HEK293 (cell line): ENCODE results near the gene PRKCZ.

Experiments used
- CTCF ChIA-PET: fragments of 350-600 bp; formaldehyde crosslinking; extraction: SDS; loops from one replicate; lab custom pipeline; 2021; ENCODE audit warnings: antibody characterized with exemption; lab: Yijun Ruan, JAX
- POLR2A ChIA-PET: fragments of 300-600 bp; formaldehyde crosslinking; extraction: SDS; loops from one replicate; lab custom pipeline; 2020; ENCODE audit warnings: antibody characterized with exemption, inconsistent platforms; lab: Yijun Ruan, JAX
- H3K27ac ChIP-seq: fragments of 200-500 bp; sonication (Bioruptor generic); 2 replicates; pipeline ENCODE4 v1.5.1; 2014; ENCODE audit warnings: low read depth, low read length, control low read depth, inconsistent platforms; ENCODE audit errors: extremely low read depth
- H3K36me3 ChIP-seq, 2 experiments: fragments of 200-500 bp in 1 of 2; sonication (Bioruptor generic) in 1 of 2; 1 replicate in 1 of 2; 2 replicates in 1 of 2; pipeline ENCODE4 v1.5.1; 2014 to 2017; ENCODE audit warnings: inconsistent platforms in 2 of 2, low read length in 2 of 2; ENCODE audit not compliant: control insufficient read depth in 2 of 2, insufficient read depth in 1 of 2
- H3K4me1 ChIP-seq: fragments of 200-500 bp; sonication (Bioruptor generic); 2 replicates; pipeline ENCODE4 v1.5.1; 2014; ENCODE audit warnings: mild to moderate bottlenecking, low read length, inconsistent platforms; ENCODE audit not compliant: control insufficient read depth, insufficient read depth
- H3K4me3 ChIP-seq: 2 replicates; pipeline ENCODE4 v1.5.1; 2011; ENCODE audit warnings: low read depth, mild to moderate bottlenecking, control low read depth, low read length, moderate library complexity
- H3K9me3 ChIP-seq: fragments of 200-500 bp; sonication (Bioruptor generic); 2 replicates; pipeline ENCODE4 v1.5.1; 2014; ENCODE audit warnings: low read depth, low read length, inconsistent platforms; ENCODE audit not compliant: control insufficient read depth, insufficient read depth
- PRDM1 ChIP-seq: fragments of 450-650 bp; formaldehyde crosslinking; IDR thresholded peaks from 2 replicates; pipeline ENCODE4; 2016; ENCODE audit warnings: missing biosample characterization, missing genetic modification characterization
- SCRT2 ChIP-seq: fragments of 450-650 bp; formaldehyde crosslinking; IDR thresholded peaks from 2 replicates; pipeline ENCODE4 v1.5.1; 2016; ENCODE audit warnings: missing biosample characterization, missing genetic modification characterization
- TRIM28 ChIP-seq: IDR thresholded peaks from 2 replicates; pipeline ENCODE4 v1.6.1; 2011; ENCODE audit warnings: low read length, control low read depth, borderline replicate concordance
- ZBTB8A ChIP-seq: fragments of 450-650 bp; formaldehyde crosslinking; IDR thresholded peaks from 2 replicates; pipeline ENCODE4 v1.5.1; 2016; ENCODE audit warnings: missing biosample characterization, missing genetic modification characterization
- ZNF324 ChIP-seq: fragments of 450-650 bp; formaldehyde crosslinking; IDR thresholded peaks from 2 replicates; pipeline ENCODE4 v1.5.1; 2016; ENCODE audit warnings: missing biosample characterization, missing genetic modification characterization
- ZNF354C ChIP-seq: fragments of 450-650 bp; formaldehyde crosslinking; IDR thresholded peaks from 2 replicates; pipeline ENCODE4 v1.5.1; 2016; ENCODE audit warnings: missing biosample characterization, missing genetic modification characterization, low read depth, borderline replicate concordance
- ZNF366 ChIP-seq: fragments of 450-650 bp; formaldehyde crosslinking; conservative IDR thresholded peaks from 2 replicates; pipeline ENCODE4 v1.5.1; 2016; ENCODE audit warnings: missing biosample characterization, missing genetic modification characterization
- ZNF37A ChIP-seq: fragments of 450-650 bp; IDR thresholded peaks from 2 replicates; pipeline ENCODE4 v1.5.1; 2018; ENCODE audit warnings: missing biosample characterization, missing genetic modification characterization
- ZNF416 ChIP-seq: fragments of 450-650 bp; formaldehyde crosslinking; IDR thresholded peaks from 2 replicates; pipeline ENCODE4 v1.5.1; 2016; ENCODE audit warnings: missing biosample characterization, missing genetic modification characterization
- ZNF549 ChIP-seq: fragments of 450-650 bp; IDR thresholded peaks from 2 replicates; pipeline ENCODE4 v1.5.1; 2018; ENCODE audit warnings: missing biosample characterization, missing genetic modification characterization, mild to moderate bottlenecking, inconsistent platforms, moderate library complexity
- TF ChIP-seq, protein P1 (sequence below): fragments of 450-650 bp; formaldehyde crosslinking; IDR thresholded peaks from 2 replicates; pipeline ENCODE4 v1.5.1; 2017; ENCODE audit warnings: missing biosample characterization, missing genetic modification characterization
- TF ChIP-seq, protein P2 (sequence below): fragments of 450-650 bp; formaldehyde crosslinking; IDR thresholded peaks from 2 replicates; pipeline ENCODE4 v1.5.1; 2017; ENCODE audit warnings: missing biosample characterization, missing genetic modification characterization
- TF ChIP-seq, protein P3 (sequence below): fragments of 450-650 bp; formaldehyde crosslinking; IDR thresholded peaks from 2 replicates; pipeline ENCODE4 v1.5.1; 2016; ENCODE audit warnings: missing biosample characterization, missing genetic modification characterization
- TF ChIP-seq, protein P4 (sequence below): fragments of 450-650 bp; formaldehyde crosslinking; IDR thresholded peaks from 2 replicates; pipeline ENCODE4 v1.5.1; 2017; ENCODE audit warnings: missing biosample characterization, missing genetic modification characterization

The PRKCZ gene

DNA sequence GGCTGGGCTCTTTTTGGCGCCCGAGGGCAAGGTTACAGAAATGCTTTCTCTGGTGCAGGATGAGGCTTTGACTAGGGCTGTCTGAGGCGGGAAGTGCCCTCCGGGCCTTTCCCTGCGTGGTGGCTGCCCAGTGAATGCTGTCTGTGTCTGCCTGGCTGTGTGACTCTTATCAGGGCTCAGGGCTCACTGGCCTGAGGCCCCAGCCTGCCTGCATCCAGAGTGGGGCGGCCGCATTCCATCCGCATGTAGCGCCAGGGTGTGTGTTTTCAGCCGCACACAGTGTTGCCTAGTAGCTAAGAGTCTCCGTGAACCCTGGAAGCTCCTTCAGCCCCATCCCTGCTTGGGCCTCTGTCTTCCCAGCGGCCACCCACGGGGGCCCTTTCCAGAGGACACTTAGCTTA is 85.2 kb downstream of the PRKCZ start:
- POLR2A ChIA-PET: no interaction called here
- CTCF ChIA-PET: no interaction called here

GRCh38 chr1:2135941-2136340 is 85.7 kb downstream of the PRKCZ start:
- Histone ChIP-seq H3K36me3 (peaks cover 0 to 16% of the 10 kb centered on the region in 2 experiments; a peak in 1 of 3 replicates), H3K27ac (no peak overlapping the region), H3K4me3 (no peak overlapping the region), H3K9me3 (no peaks in the 10 kb centered on the region), H3K4me1 (peaks cover 3% of the 10 kb centered on the region)
- ChIA-PET POLR2A (no interaction called here), CTCF (no interaction called here)
- no peak for TF ChIP-seq ZNF37A (tag by site-specific recombination)
- no peak for TF ChIP-seq ZNF324 (tag by site-specific recombination)
- TF ChIP-seq, protein P1, sequence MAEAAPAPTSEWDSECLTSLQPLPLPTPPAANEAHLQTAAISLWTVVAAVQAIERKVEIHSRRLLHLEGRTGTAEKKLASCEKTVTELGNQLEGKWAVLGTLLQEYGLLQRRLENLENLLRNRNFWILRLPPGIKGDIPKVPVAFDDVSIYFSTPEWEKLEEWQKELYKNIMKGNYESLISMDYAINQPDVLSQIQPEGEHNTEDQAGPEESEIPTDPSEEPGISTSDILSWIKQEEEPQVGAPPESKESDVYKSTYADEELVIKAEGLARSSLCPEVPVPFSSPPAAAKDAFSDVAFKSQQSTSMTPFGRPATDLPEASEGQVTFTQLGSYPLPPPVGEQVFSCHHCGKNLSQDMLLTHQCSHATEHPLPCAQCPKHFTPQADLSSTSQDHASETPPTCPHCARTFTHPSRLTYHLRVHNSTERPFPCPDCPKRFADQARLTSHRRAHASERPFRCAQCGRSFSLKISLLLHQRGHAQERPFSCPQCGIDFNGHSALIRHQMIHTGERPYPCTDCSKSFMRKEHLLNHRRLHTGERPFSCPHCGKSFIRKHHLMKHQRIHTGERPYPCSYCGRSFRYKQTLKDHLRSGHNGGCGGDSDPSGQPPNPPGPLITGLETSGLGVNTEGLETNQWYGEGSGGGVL (tag by site-specific recombination): no peak
- TF ChIP-seq, protein P2, sequence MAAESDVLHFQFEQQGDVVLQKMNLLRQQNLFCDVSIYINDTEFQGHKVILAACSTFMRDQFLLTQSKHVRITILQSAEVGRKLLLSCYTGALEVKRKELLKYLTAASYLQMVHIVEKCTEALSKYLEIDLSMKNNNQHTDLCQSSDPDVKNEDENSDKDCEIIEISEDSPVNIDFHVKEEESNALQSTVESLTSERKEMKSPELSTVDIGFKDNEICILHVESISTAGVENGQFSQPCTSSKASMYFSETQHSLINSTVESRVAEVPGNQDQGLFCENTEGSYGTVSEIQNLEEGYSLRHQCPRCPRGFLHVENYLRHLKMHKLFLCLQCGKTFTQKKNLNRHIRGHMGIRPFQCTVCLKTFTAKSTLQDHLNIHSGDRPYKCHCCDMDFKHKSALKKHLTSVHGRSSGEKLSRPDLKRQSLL (tag by site-specific recombination): no peak
- TF ChIP-seq PRDM1 (tag by site-specific recombination): no peak

More for the DNA sequence above, 85.2 kb downstream of the PRKCZ start:
- Histone ChIP-seq H3K4me1 (peaks cover 3% of the 10 kb centered on the region), H3K27ac (no peak overlapping the region), H3K4me3 (no peak overlapping the region), H3K9me3 (no peaks in the 10 kb centered on the region), H3K36me3 (peaks cover 0 to 16% of the 10 kb centered on the region in 2 experiments; a peak in 1 of 3 replicates)
- TF ChIP-seq TRIM28 (peak; percentile 50; the same call in 1 of the 2 replicates), ZNF549 (tag by site-specific recombination) (no peak), ZBTB8A (0 out of 2 replicates have a peak, but pooled peaks have one; percentile 21)

DNA sequence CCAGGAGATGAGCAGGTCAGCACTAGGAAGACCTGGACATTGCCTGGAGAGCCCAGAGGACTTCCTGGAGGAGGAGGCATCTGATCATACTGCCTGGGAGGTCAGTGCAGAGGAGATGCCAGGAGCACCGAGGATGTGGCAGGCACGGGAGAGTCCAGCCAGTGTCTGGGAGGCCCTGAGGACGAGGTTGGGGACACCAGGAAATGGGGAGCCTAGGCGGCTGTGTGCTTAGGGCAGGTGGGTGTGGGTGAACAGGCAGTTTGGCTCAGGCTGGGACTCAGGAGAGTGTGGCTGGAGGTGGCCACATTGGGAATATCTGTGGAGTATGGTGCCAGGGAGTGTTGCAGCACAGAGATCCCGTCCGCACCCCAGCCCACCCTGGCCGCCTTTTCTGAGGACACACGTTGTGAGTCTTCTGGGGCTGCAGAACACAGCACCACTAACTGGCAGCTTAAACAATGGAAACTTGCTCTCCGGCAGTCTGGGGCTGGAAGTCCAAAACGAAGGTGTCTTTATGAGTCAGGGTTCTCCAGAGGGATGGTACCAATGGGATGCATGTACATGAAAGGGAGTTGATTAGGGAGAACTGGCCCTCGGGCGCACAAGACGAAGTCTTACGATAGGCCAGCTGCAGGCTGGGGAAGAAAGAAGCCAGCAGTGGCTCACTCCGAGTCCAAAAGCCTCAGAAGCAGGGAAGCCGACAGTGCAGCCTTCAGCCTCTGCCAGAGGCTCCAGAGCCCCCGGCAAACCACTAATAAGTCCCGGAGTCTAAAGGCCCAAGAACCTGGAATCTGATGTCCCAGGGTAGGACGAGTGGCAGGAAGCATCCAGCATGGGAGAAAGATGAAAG is 86.4 kb downstream of the PRKCZ start:
- CTCF ChIA-PET: no interaction called here
- H3K4me1 ChIP-seq: peaks cover 3% of the 10 kb centered on the region
- TF ChIP-seq, protein P3, sequence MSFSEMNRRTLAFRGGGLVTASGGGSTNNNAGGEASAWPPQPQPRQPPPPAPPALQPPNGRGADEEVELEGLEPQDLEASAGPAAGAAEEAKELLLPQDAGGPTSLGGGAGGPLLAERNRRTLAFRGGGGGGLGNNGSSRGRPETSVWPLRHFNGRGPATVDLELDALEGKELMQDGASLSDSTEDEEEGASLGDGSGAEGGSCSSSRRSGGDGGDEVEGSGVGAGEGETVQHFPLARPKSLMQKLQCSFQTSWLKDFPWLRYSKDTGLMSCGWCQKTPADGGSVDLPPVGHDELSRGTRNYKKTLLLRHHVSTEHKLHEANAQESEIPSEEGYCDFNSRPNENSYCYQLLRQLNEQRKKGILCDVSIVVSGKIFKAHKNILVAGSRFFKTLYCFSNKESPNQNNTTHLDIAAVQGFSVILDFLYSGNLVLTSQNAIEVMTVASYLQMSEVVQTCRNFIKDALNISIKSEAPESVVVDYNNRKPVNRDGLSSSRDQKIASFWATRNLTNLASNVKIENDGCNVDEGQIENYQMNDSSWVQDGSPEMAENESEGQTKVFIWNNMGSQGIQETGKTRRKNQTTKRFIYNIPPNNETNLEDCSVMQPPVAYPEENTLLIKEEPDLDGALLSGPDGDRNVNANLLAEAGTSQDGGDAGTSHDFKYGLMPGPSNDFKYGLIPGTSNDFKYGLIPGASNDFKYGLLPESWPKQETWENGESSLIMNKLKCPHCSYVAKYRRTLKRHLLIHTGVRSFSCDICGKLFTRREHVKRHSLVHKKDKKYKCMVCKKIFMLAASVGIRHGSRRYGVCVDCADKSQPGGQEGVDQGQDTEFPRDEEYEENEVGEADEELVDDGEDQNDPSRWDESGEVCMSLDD: no peak
- TF ChIP-seq ZNF366 (tag by site-specific recombination) (no peak), ZNF354C (tag by site-specific recombination) (no peak), ZNF416 (tag by site-specific recombination) (no peak), SCRT2 (tag by site-specific recombination) (no peak)
- TF ChIP-seq, protein P4, sequence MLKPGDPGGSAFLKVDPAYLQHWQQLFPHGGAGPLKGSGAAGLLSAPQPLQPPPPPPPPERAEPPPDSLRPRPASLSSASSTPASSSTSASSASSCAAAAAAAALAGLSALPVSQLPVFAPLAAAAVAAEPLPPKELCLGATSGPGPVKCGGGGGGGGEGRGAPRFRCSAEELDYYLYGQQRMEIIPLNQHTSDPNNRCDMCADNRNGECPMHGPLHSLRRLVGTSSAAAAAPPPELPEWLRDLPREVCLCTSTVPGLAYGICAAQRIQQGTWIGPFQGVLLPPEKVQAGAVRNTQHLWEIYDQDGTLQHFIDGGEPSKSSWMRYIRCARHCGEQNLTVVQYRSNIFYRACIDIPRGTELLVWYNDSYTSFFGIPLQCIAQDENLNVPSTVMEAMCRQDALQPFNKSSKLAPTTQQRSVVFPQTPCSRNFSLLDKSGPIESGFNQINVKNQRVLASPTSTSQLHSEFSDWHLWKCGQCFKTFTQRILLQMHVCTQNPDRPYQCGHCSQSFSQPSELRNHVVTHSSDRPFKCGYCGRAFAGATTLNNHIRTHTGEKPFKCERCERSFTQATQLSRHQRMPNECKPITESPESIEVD: no peak
- no peak overlapping the region for H3K27ac ChIP-seq
- H3K9me3 ChIP-seq: no peaks in the 10 kb centered on the region
- POLR2A ChIA-PET: no interaction called here
- H3K36me3 ChIP-seq: peaks cover 0 to 16% of the 10 kb centered on the region in 2 experiments; a peak in 1 of 3 replicates
- no peak overlapping the region for H3K4me3 ChIP-seq
